Measurements from ENCODE around the gene TALDO1.

TALDO1 gene

GRCh38 chr11:811446-812245 is 64.4 kb downstream of the TALDO1 start:
- TF ChIP-seq GATA3 (IDR thresholded peaks at IDR 0.05; ENCODE audit: low read depth, low read length), result no peak
- no peak for TF ChIP-seq GATA2 (IDR thresholded peaks at IDR 0.05; ENCODE audit: low read depth, low read length)

DNA sequence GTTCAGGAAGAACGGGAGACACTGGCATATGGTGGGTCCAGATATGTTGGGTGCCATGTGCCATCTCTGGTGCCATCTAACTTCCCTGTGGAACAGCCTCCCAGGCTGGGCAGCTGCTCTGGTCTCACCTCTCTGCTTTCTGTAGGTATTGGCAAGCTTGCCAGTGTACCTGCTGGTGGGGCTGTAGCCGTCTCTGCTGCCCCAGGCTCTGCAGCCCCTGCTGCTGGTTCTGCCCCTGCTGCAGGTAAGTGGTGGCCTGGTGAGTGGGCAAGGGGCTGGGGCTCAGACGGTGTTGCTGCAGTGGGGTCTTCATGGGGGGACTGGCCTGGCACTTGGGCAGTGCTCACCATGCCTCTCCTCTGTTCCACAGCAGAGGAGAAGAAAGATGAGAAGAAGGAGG is 65.1 kb downstream of the TALDO1 start:
- TF ChIP-seq GATA2 (IDR thresholded peaks at IDR 0.05; ENCODE audit: low read depth, low read length) (no peak), GATA3 (IDR thresholded peaks at IDR 0.05; ENCODE audit: low read depth, low read length) (no peak)

GRCh38 chr11:813072-813455 is 65.8 kb downstream of the TALDO1 start:
- no peak for TF ChIP-seq GATA3 (IDR thresholded peaks at IDR 0.05; ENCODE audit: low read depth, low read length)
- no peak for TF ChIP-seq GATA2 (IDR thresholded peaks at IDR 0.05; ENCODE audit: low read depth, low read length)

DNA sequence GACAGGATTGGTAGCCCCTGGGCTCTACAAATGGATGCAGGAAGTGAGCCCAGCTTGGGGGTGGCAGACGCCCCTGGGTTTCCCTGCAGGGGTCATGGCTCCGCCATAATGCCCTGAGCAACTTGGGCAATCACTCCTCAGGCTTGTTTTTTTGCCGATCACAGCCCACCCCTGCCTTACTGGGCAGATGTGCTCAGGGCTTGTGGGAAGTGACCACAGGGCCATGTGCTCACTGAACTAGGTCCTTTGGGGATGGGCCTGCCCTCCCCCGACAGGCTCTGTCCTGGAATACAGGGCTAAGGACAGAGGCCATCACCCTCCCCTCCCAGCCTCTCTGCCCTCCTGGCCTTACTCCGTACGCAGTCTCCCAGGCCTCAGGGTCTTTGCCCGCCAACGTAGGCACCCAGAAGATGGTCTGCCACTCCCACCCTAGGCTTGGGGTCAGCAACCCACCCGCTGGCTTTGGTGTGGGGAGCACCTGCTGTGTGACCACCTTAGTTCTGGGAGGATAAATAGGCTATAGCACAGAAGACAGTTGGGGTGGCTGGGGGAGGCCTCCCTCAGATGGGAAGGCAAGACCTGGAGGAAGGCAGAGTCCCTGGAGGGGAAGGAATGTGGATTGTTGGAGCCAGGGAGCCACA is 66.3 kb downstream of the TALDO1 start:
- no peak for TF ChIP-seq GATA3 (IDR thresholded peaks at IDR 0.05; ENCODE audit: low read depth, low read length)
- TF ChIP-seq GATA2 (IDR thresholded peaks at IDR 0.05; ENCODE audit: low read depth, low read length), result no peak
